Peyer's patch (tissue), 4 donors: Measurements from ENCODE around the gene KLF2. TPM values are rescaled to one million over a fixed set of nuclear protein-coding genes. Genes with fewer than 3 reads are reported as not detected.

Experiments used
- DNase-seq, 3 donors: peaks; one replicate each; pipeline ENCODE4 v3.0.0-alpha.2; 2017 to 2019
- H3K27ac ChIP-seq, 4 donors: fragments of 200-600 bp; sonication (generic); one replicate each; pipeline ENCODE4 v1.5.1; 2016 to 2019
- H3K27me3 ChIP-seq, 2 donors: fragments of 200-600 bp; sonication (generic); one replicate each; pipeline ENCODE4 v1.5.1; 2019
- H3K36me3 ChIP-seq, 3 donors: fragments of 200-600 bp; sonication (generic); one replicate each; pipeline ENCODE4 v1.5.1; 2016 to 2019
- H3K4me1 ChIP-seq, 4 donors: fragments of 200-600 bp; sonication (generic); one replicate each; pipeline ENCODE4 v1.5.1; 2016 to 2019
- H3K4me3 ChIP-seq, 4 donors: fragments of 200-600 bp; sonication (generic); 1 replicate in 3 of 4; 2 replicates in 1 of 4; pipeline ENCODE4 v1.5.1; 2016 to 2019; ENCODE audit warnings: mild to moderate bottlenecking in 1 of 4
- H3K9me3 ChIP-seq, 4 donors: fragments of 200-600 bp; sonication (generic); one replicate each; pipeline ENCODE4 v1.5.1; 2016 to 2019; ENCODE audit warnings: mild to moderate bottlenecking in 1 of 4
- POLR2A ChIP-seq, 2 donors: fragments of 450-650 bp; IDR thresholded peaks; one replicate each; pipeline ENCODE4 v1.5.1; 2017; ENCODE audit warnings: antibody characterized with exemption in 2 of 2, mild to moderate bottlenecking in 2 of 2, moderate library complexity in 2 of 2
- total RNA-seq, 4 donors: library from RNA; depleted of rRNA; stranded (reverse); fragments of >200 nt; gene quantifications; one replicate each; pipeline ENCODE4 v1.1.0, GENCODE V29; 2016
- TF ChIP-seq, protein P1 (sequence below), 6 experiments: fragments of 450-650 bp in 4 of 6; fragments of 200-600 bp in 2 of 6; sonication (generic) in 1 of 6; IDR thresholded peaks; one replicate each; pipeline ENCODE4 v1.5.1; 2017 to 2019; ENCODE audit warnings: antibody characterized with exemption in 6 of 6, mild to moderate bottlenecking in 3 of 6, moderate library complexity in 1 of 6

Gene KLF2
- total RNA-seq, 4 donors from 2014 or later = 12.1 to 129 (median 37.2) TPM

DNA sequence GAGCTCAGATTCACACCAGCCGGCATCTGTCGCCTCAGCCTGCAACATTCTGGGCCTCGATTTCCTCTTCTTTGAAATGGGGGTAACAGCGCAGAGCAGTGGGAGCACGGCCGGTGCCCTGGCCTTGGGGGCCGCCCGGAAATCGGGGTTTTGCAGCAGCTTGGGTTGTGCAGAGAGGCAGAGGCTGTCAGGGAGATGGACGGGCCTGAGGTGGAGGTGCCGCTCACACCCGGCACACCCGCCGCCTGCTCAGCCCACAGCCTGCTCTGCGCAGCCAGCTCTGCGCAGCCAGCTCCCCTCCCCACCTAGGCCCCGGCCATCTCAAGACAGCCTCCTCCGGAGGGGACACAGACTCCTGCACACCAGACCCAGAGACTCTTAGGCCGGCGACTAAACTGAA lies 10.6 kb downstream of the KLF2 start:
- Histone ChIP-seq H3K9me3 (no peaks in the 10 kb centered on the region), H3K4me3 (no peak overlapping the region), H3K27me3 (no peaks in the 10 kb centered on the region), H3K4me1 (peaks cover 0 to 16% (median 11%) of the 10 kb centered on the region in 4 donors), H3K27ac (no peak overlapping the region), H3K36me3 (no peaks in the 10 kb centered on the region)
- DNase-seq = no peak
- TF ChIP-seq POLR2A (IDR thresholded peaks at IDR 0.05) = no peak
- TF ChIP-seq, protein P1, sequence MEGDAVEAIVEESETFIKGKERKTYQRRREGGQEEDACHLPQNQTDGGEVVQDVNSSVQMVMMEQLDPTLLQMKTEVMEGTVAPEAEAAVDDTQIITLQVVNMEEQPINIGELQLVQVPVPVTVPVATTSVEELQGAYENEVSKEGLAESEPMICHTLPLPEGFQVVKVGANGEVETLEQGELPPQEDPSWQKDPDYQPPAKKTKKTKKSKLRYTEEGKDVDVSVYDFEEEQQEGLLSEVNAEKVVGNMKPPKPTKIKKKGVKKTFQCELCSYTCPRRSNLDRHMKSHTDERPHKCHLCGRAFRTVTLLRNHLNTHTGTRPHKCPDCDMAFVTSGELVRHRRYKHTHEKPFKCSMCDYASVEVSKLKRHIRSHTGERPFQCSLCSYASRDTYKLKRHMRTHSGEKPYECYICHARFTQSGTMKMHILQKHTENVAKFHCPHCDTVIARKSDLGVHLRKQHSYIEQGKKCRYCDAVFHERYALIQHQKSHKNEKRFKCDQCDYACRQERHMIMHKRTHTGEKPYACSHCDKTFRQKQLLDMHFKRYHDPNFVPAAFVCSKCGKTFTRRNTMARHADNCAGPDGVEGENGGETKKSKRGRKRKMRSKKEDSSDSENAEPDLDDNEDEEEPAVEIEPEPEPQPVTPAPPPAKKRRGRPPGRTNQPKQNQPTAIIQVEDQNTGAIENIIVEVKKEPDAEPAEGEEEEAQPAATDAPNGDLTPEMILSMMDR (IDR thresholded peaks at IDR 0.05) = no peak

DNA sequence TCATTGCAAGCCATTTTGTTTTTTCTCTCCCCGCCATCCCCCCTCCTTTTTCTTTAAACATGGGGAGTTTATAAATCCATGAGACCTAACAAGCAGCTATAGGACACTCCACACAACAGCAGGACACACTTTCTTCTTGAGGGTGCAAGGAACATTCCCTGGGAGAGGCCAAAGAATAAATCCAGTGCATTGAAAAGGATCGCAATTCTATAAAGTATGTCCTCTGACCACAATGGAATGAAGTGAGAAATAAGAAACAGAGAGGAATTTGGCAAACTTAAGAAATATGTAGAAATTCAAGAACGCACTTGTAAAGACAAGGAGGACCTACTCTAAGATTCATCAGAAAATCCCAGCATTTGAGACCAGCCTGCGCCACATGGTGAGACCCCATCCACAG lies 11.9 kb downstream of the KLF2 start:
- TF ChIP-seq POLR2A (IDR thresholded peaks at IDR 0.05) = no peak
- TF ChIP-seq, protein P1 (IDR thresholded peaks at IDR 0.05) = no peak
- Histone ChIP-seq H3K27me3 (no peaks in the 10 kb centered on the region), H3K9me3 (no peaks in the 10 kb centered on the region), H3K4me3 (no peak overlapping the region), H3K36me3 (no peaks in the 10 kb centered on the region), H3K27ac (no peak overlapping the region), H3K4me1 (peaks cover 0 to 15% (median 11%) of the 10 kb centered on the region in 4 donors)
- DNase-seq = no peak

DNA sequence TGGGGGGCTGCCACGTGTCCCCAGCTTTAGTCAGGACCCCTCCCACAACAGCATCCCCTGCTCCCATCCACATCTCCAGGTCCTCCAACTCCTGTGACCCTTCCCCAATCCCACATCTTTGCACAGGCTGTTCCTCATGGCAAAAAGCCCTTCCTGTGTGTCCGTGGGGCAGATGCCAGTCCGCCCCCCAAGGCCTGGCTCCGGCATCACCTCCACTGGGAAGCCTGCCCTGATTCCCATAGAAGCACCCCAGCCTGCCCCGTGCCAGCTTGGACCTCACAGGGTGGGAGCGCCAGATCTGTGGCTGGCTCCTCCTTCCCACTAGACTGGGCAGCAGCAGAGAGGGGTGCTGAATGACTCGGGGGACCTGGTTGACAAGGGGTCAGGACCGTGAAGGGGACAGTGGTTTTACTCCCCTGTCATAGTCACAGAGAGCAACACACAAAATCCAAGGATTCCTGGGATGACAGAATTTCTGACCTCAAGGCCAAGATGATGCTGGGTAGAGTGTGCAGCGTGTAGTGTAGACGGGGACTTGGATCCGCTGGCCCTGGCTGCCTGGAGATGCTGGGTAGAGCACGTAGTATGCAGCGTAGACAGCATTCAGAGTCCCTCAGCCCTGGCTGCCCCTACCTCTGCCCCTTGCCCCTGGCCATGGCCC lies 13.3 kb downstream of the KLF2 start:
- Histone ChIP-seq H3K4me3 (peak overlapping the region in 1 of 4 donors; percentile 13), H3K27ac (peak overlapping the region in 1 of 4 donors; percentile 22), H3K27me3 (no peaks in the 10 kb centered on the region), H3K9me3 (no peaks in the 10 kb centered on the region), H3K4me1 (peaks cover 0 to 22% (median 16%) of the 10 kb centered on the region in 4 donors), H3K36me3 (no peaks in the 10 kb centered on the region)
- TF ChIP-seq, protein P1 (IDR thresholded peaks at IDR 0.05) = no peak
- TF ChIP-seq POLR2A (IDR thresholded peaks at IDR 0.05) = no peak
- DNase-seq = no peak

DNA sequence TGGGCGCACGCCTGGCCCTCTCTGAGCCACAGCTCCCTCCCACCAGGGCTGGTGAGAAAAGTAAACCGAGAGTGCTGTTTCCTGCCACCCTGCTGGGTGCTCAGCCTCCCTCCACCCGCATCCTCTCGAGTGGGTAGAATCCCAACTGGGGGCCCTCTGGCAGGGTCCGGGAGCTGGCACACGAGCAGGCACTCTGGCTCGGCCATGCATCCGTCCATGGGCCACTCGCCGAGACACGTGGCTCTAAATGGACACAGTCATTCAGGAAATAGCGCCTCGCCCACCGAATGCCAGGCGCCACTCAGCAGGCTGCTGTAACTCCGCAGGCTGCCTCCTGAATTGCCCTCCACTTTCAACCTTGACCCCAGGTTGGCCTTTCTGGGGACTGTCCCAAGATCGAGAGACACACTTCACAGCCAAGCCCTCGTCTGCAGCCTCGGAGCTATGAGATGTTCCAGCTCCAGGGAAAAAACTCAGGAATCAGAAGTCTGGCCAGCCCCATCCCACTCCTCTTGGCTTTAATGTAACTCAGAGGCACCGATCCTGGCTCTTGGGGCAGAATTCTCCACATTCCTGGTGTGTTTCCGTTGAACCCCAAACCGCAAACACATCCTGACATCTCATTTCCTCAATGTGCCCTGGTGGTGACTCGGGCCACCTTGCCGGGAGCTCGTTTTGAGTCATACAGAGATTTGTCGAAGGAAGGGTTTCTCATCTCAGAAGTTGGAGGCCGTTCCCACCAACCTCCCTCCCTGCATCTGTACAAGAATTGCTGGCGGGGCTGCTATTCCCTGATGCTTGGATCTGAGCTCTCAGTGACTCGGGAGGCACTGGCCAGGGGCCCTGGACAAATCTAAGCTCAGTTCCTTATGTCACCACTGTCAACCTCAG lies 14.1 kb downstream of the KLF2 start:
- Histone ChIP-seq H3K27me3 (no peaks in the 10 kb centered on the region), H3K4me1 (peaks cover 0 to 23% (median 16%) of the 10 kb centered on the region in 4 donors), H3K4me3 (peak overlapping the region in 1 of 4 donors; percentile 13), H3K36me3 (no peaks in the 10 kb centered on the region), H3K9me3 (no peaks in the 10 kb centered on the region), H3K27ac (peak overlapping the region in 1 of 4 donors; percentile 22)
- DNase-seq = peak in 2 of 3 donors; percentile 71 to 72
- TF ChIP-seq, protein P1 (IDR thresholded peaks at IDR 0.05) = peak in 2 of 6 experiments; percentile 5 to 27
- no peak for TF ChIP-seq POLR2A (IDR thresholded peaks at IDR 0.05)

DNA sequence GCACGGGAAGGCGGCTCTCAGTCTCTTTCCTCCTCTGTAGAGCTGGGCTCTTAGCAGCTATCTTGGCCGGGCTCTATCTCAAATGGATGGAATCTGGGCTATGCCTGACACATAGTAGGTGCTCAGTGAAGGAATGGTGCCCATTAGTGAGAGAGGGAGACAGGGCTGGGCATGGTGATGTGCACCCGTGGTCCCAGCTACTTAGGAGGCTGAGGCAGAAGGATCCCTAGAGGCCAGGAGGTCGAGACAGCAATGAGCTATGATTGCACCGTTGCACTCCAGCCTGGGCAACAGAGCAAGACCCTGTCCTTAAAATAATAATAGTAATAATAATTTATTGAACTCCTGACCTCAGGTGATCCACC lies 14.7 kb downstream of the KLF2 start:
- TF ChIP-seq, protein P1 (IDR thresholded peaks at IDR 0.05) = no peak
- TF ChIP-seq POLR2A (IDR thresholded peaks at IDR 0.05) = no peak
- Histone ChIP-seq H3K9me3 (no peaks in the 10 kb centered on the region), H3K27ac (peak overlapping the region in 1 of 4 donors; percentile 22)

More for the DNA sequence above, 14.7 kb downstream of the KLF2 start:
- no peaks in the 10 kb centered on the region for H3K27me3 ChIP-seq
- H3K4me1 ChIP-seq = peaks cover 0 to 23% (median 16%) of the 10 kb centered on the region in 4 donors
- no peak overlapping the region for H3K4me3 ChIP-seq
- no peaks in the 10 kb centered on the region for H3K36me3 ChIP-seq
- DNase-seq = no peak
